ENCODE measurements around the gene NT5DC1.

DNA sequence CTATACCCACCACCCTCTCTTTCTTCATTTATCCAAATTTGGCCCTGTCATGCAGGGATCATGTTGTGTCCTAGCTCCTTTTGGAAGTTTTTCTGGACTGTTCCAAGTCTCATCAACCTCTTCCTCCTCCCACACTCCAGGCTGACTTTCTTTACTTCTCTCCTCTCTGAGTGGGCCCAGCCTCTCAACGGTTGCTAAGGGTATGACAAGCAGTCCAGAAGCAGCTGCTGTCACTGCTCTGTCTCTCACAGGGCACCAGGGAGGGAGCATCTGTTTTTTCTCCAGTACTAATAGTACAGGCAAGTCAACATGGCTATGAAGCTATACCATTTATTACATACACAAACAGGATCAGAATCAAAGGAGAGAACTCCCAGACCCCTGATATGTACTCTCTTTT is 8.2 kb downstream of the NT5DC1 start:
- no peak for TF ChIP-seq POLR2A (IDR thresholded peaks at IDR 0.05)
- TF ChIP-seq, protein P1, sequence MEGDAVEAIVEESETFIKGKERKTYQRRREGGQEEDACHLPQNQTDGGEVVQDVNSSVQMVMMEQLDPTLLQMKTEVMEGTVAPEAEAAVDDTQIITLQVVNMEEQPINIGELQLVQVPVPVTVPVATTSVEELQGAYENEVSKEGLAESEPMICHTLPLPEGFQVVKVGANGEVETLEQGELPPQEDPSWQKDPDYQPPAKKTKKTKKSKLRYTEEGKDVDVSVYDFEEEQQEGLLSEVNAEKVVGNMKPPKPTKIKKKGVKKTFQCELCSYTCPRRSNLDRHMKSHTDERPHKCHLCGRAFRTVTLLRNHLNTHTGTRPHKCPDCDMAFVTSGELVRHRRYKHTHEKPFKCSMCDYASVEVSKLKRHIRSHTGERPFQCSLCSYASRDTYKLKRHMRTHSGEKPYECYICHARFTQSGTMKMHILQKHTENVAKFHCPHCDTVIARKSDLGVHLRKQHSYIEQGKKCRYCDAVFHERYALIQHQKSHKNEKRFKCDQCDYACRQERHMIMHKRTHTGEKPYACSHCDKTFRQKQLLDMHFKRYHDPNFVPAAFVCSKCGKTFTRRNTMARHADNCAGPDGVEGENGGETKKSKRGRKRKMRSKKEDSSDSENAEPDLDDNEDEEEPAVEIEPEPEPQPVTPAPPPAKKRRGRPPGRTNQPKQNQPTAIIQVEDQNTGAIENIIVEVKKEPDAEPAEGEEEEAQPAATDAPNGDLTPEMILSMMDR (IDR thresholded peaks at IDR 0.05) = no peak
